ENCODE results near the gene CCDC116.

- TF ChIP-seq FOXM1 (IDR thresholded peaks at IDR 0.05; ENCODE audit: borderline replicate concordance) (no peak), NFRKB (IDR thresholded peaks at IDR 0.05) (no peak), ELF4 (IDR thresholded peaks at IDR 0.05) (no peak)
Measured at GRCh38 chr22:21633481-21633880, 921 bp downstream of the CCDC116 start.
